ENCODE measurements around the gene SCAMP5. TPM values are rescaled to one million over a fixed set of nuclear protein-coding genes. Genes with fewer than 3 reads are reported as not detected.

Gene SCAMP5
- total and polyA plus RNA-seq, 2 of the 13 experiments (the other 11 are each of a cell fraction or from before 2014, with no cell fraction given) = 34.3 to 49.0 TPM

- H4K20me1 ChIP-seq (ENCODE audit: insufficient read depth, low read length) = no peaks in the 10 kb centered on the region
- peaks cover 0 to 5% of the 10 kb centered on the region in 2 experiments; a peak in 2 of 5 replicates for H3K36me3 ChIP-seq (replicated peaks in 1 of 2; ENCODE audit: control insufficient read depth in 1 of 2, insufficient read depth in 2 of 2, low read length in 2 of 2)
- H3K4me1 ChIP-seq (ENCODE audit: insufficient read depth, low read length) = peaks cover 25% of the 10 kb centered on the region
- in situ Hi-C loops (cut with HindIII; ENCODE audit: extremely low pct_ligation_motif_present, low pct_unique_long_range_greater_than_20kb) = no loop called here
- no peak overlapping the region for H2AFZ ChIP-seq (ENCODE audit: low read length)
- intact Hi-C loops (cut with micrococcal nuclease; ENCODE audit: unreplicated experiment) = no loop called here
- no peak for DNase-seq (ENCODE audit: low spot score)
- peak overlapping the region in 2 of 3 experiments; percentile 22 to 95; a peak in 2 of 6 replicates for H3K4me3 ChIP-seq (replicated peaks in 1 of 3; ENCODE audit: insufficient read depth in 1 of 3, low read depth in 2 of 3, low read length in 3 of 3)
- FAIRE-seq = no peak
- peak overlapping the region; percentile 77 for H3K4me2 ChIP-seq (ENCODE audit: low read depth, low read length)
- H3K9me3 ChIP-seq (ENCODE audit: low read length) = no peaks in the 10 kb centered on the region
- H3K79me2 ChIP-seq (ENCODE audit: insufficient read depth, low read length) = peaks cover 18% of the 10 kb centered on the region
- ATAC-seq = no peak
- TF ChIP-seq FOXO1 (CRISPR knock-in tag; IDR thresholded peaks at IDR 0.05) (no peak), REL (CRISPR knock-in tag; conservative IDR thresholded peaks at IDR 0.05) (0 out of 2 replicates have a peak, but pooled peaks have one; percentile 9), CHD2 (IDR thresholded peaks at IDR 0.05; ENCODE audit: low read depth, low read length) (no peak), ZBTB38 (CRISPR knock-in tag; IDR thresholded peaks at IDR 0.05) (no peak)
- H3K9ac ChIP-seq (ENCODE audit: insufficient read depth, low read depth, low read length) = peak overlapping the region; percentile 97
- no peaks in the 10 kb centered on the region for H3K27me3 ChIP-seq (ENCODE audit: control insufficient read depth in 1 of 2, insufficient read depth in 2 of 2, low read length in 2 of 2)
- ChIA-PET CTCF (ENCODE audit: low intra/inter-chr PET ratio, low total read pairs) (no interaction called here), POLR2A (interaction anchor here (0.6 to 2.2 kb wide), 23 partner anchors 8 to 562 kb away, joined by 3 to 19 read pairs (median 4); partner anchors contain the start of genes C15orf39, COX5A, FAM219B and MAN2C1)
- WGBS (ENCODE audit: low lambda C conversion rate) = 98% methylated on average over 2 of the region's 2 CpGs
- peak overlapping the region; percentile 80 for H3K27ac ChIP-seq (ENCODE audit: extremely low read length, insufficient read depth, low read length)
- no TSS peak for BruUV-seq (replicated peaks)
These were observed 27.4 kb downstream of the SCAMP5 start for GRCh38 chr15:75022783-75023180.

- no peaks in the 10 kb centered on the region for H4K20me1 ChIP-seq (ENCODE audit: insufficient read depth, low read length)
- H3K36me3 ChIP-seq (replicated peaks in 1 of 2; ENCODE audit: control insufficient read depth in 1 of 2, insufficient read depth in 2 of 2, low read length in 2 of 2) = peaks cover 0 to 5% of the 10 kb centered on the region in 2 experiments; a peak in 2 of 5 replicates
- H3K4me1 ChIP-seq (ENCODE audit: insufficient read depth, low read length) = peaks cover 25% of the 10 kb centered on the region
- peak within 1 kb of the TSS; percentile 80 for H3K27ac ChIP-seq (ENCODE audit: extremely low read length, insufficient read depth, low read length)
- 13% methylated on average over 4 of the region's 40 CpGs for WGBS (ENCODE audit: low lambda C conversion rate)
- no TSS peak for BruUV-seq (replicated peaks)
- ChIA-PET CTCF (ENCODE audit: low intra/inter-chr PET ratio, low total read pairs) (no interaction called here), POLR2A (interaction anchor here (0.6 to 2.2 kb wide), 25 partner anchors 8 to 562 kb away, joined by 3 to 19 read pairs (median 4); partner anchors contain the start of genes C15orf39, COX5A, FAM219B and MAN2C1)
- no peaks in the 10 kb centered on the region for H3K27me3 ChIP-seq (ENCODE audit: control insufficient read depth in 1 of 2, insufficient read depth in 2 of 2, low read length in 2 of 2)
- peak within 1 kb of the TSS; percentile 87 to 95 (median 94) for H3K4me3 ChIP-seq (replicated peaks in 1 of 3; ENCODE audit: insufficient read depth in 1 of 3, low read depth in 2 of 3, low read length in 3 of 3)
- FAIRE-seq = peak; percentile 98
- DNase-seq (ENCODE audit: low spot score) = peak; percentile 94
- in situ Hi-C loops (cut with HindIII; ENCODE audit: extremely low pct_ligation_motif_present, low pct_unique_long_range_greater_than_20kb) = no loop called here
- peaks cover 18% of the 10 kb centered on the region for H3K79me2 ChIP-seq (ENCODE audit: insufficient read depth, low read length)
- H3K4me2 ChIP-seq (ENCODE audit: low read depth, low read length) = peak within 1 kb of the TSS; percentile 77
- H2AFZ ChIP-seq (ENCODE audit: low read length) = no peak within 1 kb of the TSS
- H3K9ac ChIP-seq (ENCODE audit: insufficient read depth, low read depth, low read length) = peak within 1 kb of the TSS; percentile 97
- H3K9me3 ChIP-seq (ENCODE audit: low read length) = no peaks in the 10 kb centered on the region
- intact Hi-C loops (cut with micrococcal nuclease; ENCODE audit: unreplicated experiment) = no loop called here
- peak; percentile 98 for ATAC-seq
- peak; percentile 81; the same call in 1 of the 2 replicates for TF ChIP-seq SALL2 (CRISPR knock-in tag; IDR thresholded peaks at IDR 0.05)
- TF ChIP-seq MATR3 (CRISPR knock-in tag; IDR thresholded peaks at IDR 0.05) = no peak
- 0 out of 2 replicates have a peak, but pooled peaks have one; percentile 82 for TF ChIP-seq ZNF773 (CRISPR knock-in tag; IDR thresholded peaks at IDR 0.05; ENCODE audit: borderline replicate concordance)
- no peak for TF ChIP-seq LCORL (IDR thresholded peaks at IDR 0.05)
- TF ChIP-seq LCORL (CRISPR knock-in tag; IDR thresholded peaks at IDR 0.05) = peak; percentile 57
- TF ChIP-seq, protein P1, sequence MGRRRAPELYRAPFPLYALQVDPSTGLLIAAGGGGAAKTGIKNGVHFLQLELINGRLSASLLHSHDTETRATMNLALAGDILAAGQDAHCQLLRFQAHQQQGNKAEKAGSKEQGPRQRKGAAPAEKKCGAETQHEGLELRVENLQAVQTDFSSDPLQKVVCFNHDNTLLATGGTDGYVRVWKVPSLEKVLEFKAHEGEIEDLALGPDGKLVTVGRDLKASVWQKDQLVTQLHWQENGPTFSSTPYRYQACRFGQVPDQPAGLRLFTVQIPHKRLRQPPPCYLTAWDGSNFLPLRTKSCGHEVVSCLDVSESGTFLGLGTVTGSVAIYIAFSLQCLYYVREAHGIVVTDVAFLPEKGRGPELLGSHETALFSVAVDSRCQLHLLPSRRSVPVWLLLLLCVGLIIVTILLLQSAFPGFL (CRISPR knock-in tag; IDR thresholded peaks at IDR 0.05) = no peak
- 0 out of 2 replicates have a peak, but pooled peaks have one; percentile 52 for TF ChIP-seq FIP1L1 (IDR thresholded peaks at IDR 0.05; ENCODE audit: borderline replicate concordance, insufficient read depth, low read depth, low read length)
- TF ChIP-seq PHF20 (CRISPR knock-in tag; IDR thresholded peaks at IDR 0.05) = peak; percentile 79
- TF ChIP-seq FOXK1 (CRISPR knock-in tag; IDR thresholded peaks at IDR 0.05; ENCODE audit: borderline replicate concordance, low read depth) = peak; percentile 58; the same call in 1 of the 2 replicates
- TF ChIP-seq, protein P2, sequence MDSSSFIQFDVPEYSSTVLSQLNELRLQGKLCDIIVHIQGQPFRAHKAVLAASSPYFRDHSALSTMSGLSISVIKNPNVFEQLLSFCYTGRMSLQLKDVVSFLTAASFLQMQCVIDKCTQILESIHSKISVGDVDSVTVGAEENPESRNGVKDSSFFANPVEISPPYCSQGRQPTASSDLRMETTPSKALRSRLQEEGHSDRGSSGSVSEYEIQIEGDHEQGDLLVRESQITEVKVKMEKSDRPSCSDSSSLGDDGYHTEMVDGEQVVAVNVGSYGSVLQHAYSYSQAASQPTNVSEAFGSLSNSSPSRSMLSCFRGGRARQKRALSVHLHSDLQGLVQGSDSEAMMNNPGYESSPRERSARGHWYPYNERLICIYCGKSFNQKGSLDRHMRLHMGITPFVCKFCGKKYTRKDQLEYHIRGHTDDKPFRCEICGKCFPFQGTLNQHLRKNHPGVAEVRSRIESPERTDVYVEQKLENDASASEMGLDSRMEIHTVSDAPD (CRISPR knock-in tag; IDR thresholded peaks at IDR 0.05) = 0 out of 2 replicates have a peak, but pooled peaks have one; percentile 53
- TF ChIP-seq, protein P3, sequence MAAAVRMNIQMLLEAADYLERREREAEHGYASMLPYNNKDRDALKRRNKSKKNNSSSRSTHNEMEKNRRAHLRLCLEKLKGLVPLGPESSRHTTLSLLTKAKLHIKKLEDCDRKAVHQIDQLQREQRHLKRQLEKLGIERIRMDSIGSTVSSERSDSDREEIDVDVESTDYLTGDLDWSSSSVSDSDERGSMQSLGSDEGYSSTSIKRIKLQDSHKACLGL (CRISPR knock-in tag; IDR thresholded peaks at IDR 0.05) = no peak
These were observed 28.0 kb downstream of the SCAMP5 start, which contains the start of gene PPCDC for GRCh38 chr15:75023181-75023871. Gene PPCDC, plus strand, starts transcription at chr15:75023590. Its CDS starts 4,729 bp downstream, at chr15:75028319.

Data from HepG2 (cell line).